ENCODE data around the gene RAP1GAP2.
"Not testable (repeated sequence)": the region's sequence is repeated elsewhere in the genome, so short reads cannot be mapped to it uniquely, and the experiment has no call there.

RAP1GAP2 gene

DNA sequence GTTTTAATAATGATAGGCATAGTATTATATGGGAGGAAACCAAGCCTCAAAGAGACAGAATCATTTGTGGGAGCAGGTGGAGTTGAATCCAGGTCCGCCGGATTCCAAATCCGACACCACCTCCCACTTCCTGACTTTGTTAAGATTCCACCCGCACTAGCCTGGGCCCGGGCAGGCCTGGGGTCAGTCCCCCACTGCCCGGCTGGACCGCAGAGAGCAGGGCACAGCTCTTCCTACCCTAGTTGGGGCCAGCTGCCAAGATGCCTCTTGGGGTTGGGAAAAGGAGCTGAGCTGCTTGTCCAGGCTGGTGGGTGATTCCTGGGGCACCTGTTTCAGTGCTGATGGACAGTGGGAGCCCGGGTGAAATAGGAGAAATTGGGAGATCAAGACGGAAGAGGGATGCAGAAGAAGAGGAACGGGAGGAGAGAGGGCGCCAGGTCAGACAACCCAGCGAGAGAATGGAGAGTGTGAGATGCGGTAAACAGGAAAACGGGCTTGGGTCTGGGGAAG is 213.2 kb downstream of the RAP1GAP2 start:
- in situ Hi-C loops (cut with HindIII; ENCODE audit: low sequenced_read_pairs) = no loop called here

DNA sequence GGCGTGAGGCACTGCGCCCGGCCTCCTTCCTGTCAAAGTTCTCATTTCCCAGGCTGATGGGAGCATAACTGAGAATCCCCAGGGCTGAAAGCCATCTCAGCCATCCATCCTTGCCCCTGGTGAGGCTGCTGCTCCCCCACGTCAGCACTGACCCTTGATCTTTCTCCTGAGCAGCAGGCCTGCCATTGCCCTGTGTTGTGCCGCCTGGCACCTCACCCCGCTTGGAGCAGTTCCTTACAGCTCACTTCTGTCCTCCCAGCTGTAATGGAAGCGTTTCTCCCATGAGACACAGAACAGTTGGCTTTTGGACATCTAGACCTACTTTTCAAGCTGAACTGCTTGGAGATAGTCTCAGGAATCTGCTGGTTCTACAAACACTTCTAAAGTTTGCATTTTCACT is 215.7 kb downstream of the RAP1GAP2 start:
- in situ Hi-C loops (cut with HindIII; ENCODE audit: low sequenced_read_pairs) = no loop called here

DNA sequence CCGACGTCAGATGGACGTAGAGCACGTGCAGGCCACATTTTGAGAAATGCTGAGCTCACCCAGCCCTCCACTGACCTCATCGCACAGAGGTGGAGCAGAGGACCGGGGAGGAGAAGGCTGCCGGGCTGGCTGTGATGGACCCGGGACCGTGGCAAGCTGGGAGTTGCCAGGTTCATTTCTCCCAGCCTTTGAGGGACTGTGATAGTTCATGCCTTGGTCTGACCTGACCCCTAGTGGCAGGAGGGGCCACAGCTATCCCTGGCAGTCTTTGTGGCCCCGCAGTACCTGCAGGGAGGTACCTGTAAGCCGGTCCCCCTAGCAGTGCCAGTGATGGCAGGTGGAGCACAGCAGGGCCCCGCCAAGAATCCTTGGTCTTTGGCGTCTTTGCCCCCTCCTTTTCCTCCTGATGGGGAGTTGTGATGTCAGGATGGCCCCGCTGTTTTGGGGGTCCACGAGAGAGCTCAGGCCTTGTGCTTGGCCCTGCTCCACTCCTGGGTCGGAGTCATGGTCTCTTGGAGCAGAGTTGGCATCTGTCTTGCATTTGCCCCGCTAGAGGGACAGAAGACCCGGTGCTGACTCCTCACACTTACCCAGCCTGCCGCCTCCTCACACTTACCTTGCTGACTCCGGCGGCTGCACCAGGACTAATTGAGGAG is 216.8 kb downstream of the RAP1GAP2 start:
- in situ Hi-C loops (cut with HindIII; ENCODE audit: low sequenced_read_pairs) = no loop called here

DNA sequence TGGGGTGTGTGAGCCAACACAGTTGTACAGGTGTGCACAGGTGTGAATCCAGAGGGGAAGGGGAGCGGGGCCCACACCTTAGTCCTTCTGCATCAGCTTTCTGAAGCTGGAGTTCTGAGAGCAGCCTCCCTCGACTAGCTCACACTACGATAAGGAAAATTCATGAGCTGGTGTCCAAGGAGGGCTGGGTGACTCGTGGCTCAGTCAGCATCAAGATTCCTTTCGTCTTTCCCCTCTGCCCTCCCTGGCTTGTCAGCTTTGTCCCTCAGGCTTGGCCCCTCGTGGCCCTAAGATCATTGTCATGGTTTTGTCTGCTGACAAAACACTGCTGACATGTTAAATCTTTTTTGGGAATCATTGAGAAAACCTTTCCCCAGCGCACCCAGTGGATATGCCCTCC is 219.7 kb downstream of the RAP1GAP2 start:
- in situ Hi-C loops (cut with HindIII; ENCODE audit: low sequenced_read_pairs) = loop anchor here (5.0 kb wide), 1 partner anchor 164 kb away; no protein-coding TSS in a partner anchor

DNA sequence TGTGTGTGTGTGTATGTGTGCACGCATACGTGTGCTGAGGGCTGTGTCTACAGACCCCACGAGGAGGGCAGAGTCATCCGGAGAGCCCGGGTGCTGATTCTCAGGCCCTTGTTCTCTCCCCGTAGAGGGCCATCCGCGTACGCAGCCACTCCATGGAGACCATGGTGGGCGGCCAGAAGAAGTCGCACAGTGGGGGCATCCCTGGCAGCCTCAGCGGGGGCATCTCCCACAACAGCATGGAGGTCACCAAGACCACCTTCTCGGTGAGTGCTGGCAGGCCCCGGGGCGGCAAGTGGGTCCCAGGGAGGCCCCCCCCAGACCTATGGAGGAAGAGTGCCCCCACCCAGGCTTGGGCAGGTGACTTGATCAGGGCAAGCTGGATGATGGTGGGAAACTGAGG is 221.7 kb downstream of the RAP1GAP2 start:
- in situ Hi-C loops (cut with HindIII; ENCODE audit: low sequenced_read_pairs) = loop anchor here (5.0 kb wide), 1 partner anchor 166 kb away; no protein-coding TSS in a partner anchor

DNA sequence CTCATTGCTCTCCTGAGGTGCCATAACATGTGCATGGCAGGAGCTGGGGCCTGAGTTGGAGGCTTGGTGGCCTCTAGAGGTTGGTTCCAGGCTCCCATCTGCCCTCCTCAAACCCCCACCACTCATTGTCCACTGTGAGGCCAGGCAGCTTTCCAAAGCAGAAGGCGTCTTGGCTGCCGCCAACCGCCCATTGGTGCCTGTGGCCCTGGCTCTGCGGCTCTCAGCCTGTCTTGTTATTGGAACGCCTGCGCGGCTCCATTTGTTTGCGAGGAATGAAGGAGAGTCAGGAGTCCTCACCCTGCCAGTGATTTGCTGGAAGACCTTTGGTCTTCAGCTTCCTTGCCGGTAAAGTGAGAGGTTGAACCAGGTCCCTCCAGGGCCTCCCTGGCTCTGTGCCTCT is 223.5 kb downstream of the RAP1GAP2 start:
- in situ Hi-C loops (cut with HindIII; ENCODE audit: low sequenced_read_pairs) = loop anchor here (5.0 kb wide), 1 partner anchor 167 kb away; no protein-coding TSS in a partner anchor

DNA sequence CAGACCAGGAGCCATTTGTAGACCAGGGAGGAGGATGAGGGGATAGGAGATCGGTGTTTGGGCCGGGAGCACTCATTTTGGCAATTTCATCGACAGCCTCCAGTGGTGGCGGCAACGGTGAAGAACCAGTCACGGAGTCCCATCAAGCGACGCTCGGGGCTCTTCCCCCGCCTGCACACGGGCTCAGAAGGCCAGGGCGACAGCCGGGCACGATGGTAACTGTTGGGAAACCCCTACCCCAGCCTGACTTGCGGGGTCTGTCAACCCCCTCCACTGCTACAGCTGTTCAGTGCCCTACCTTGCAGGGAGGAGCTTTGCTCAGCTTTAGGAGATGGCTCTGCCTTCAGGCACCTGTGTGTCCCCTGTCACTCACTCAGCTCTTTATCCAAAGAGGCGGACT is 224.1 kb downstream of the RAP1GAP2 start:
- in situ Hi-C loops (cut with HindIII; ENCODE audit: low sequenced_read_pairs) = no loop called here

DNA sequence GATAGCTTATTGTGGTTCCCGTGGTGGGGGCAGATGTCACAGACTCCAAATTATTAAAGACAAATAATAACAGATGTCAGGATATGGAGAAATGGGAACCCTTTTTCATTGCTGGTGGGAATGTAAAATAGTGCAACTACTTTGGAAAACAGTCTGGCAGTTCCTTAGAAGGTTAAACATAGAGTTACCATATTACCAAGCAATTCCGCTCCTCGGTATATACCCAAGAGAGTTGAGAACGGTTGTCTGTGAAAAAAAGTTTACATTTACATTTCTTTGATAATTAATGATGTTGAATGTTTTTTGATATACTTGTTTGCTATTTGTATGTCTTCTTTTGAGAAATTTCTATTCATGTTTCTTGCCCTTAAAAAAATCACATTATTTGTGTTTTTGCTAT is 226.0 kb downstream of the RAP1GAP2 start:
- in situ Hi-C loops (cut with HindIII; ENCODE audit: low sequenced_read_pairs) = no loop called here

DNA sequence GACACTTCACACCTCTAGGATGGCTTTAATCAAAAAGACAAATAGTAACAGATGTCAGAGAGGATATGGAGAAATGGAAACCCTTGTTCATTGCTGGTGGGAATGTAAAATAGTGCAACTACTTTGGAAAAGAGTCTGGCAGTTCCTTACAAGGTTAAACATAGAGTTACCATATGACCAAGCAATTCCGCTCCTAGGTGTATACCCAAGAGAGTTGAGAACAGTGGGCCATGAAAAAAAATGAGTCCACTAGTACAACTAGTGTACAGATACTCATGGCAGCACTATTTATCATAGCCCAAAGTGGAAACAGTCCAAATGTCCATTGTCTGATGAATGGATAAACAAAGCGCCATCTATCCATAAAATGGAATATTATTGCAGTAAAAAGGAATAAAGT is 228.1 kb downstream of the RAP1GAP2 start:
- in situ Hi-C loops (cut with HindIII; ENCODE audit: low sequenced_read_pairs) = no loop called here

DNA sequence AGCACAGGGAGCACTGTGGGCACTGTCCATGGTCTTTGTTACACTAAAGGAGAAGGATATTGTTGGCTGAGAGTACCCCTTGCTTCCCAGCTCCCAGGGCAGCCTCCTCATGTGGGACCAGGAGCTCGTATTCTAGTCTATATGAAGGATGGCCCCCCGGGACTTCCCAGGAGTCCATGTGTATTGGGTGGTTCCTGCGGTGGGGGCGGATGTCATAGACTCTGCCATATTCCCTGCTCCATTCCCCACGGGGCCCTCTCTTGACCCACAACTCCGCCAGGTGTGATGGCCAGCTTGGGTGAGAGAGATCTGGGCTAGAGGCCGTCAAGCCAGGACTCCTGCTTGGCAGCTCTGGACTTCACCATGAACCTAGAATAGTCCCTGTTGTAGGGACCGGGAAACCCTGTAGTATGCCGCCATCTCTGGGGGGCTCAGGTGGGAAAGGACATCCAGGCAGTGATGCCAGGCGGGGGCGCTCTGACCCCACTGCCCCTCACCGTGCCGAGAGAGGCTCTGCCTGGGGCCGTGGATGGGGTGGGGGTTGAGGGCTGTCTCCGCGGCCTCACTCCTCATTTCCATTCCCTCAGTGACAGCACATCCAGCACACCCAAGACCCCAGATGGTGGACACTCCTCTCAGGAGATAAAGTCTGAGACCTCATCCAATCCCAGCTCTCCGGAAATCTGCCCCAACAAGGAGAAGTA is 229.3 kb downstream of the RAP1GAP2 start:
- in situ Hi-C loops (cut with HindIII; ENCODE audit: low sequenced_read_pairs) = no loop called here

DNA sequence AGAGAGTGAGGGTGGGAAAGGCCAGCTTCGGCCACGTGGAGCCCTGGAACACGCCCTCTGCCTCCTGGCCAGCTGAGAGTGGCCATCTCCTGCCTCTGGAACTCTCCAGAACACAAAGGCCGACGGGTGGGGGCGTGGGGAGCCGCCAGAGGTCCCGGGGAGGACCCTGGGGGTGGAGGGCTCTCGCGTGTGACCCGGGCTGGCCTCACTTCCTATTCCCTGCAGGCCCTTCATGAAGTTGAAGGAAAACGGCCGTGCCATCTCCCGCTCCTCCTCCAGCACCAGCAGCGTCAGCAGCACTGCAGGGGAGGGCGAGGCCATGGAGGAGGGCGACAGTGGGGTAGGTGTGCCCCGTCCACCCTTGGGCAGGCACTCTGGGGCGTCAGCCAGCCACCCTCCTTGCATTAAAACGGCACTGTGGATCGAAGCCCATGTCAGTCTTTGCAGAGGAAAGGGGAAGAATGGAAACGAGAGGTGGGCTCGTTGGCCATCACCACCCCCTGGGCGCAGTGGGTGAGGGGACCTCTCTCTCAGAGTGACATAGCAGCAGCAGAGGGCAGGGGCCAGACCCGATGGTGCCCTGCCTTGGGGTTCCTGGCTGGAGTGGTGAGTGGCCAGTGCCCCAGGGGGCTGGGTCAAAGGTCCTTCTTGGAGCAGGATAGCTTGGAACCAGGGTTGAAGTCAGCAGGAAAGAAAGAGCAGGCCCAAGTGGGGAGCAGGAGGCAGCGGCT is 230.1 kb downstream of the RAP1GAP2 start:
- in situ Hi-C loops (cut with HindIII; ENCODE audit: low sequenced_read_pairs) = no loop called here

DNA sequence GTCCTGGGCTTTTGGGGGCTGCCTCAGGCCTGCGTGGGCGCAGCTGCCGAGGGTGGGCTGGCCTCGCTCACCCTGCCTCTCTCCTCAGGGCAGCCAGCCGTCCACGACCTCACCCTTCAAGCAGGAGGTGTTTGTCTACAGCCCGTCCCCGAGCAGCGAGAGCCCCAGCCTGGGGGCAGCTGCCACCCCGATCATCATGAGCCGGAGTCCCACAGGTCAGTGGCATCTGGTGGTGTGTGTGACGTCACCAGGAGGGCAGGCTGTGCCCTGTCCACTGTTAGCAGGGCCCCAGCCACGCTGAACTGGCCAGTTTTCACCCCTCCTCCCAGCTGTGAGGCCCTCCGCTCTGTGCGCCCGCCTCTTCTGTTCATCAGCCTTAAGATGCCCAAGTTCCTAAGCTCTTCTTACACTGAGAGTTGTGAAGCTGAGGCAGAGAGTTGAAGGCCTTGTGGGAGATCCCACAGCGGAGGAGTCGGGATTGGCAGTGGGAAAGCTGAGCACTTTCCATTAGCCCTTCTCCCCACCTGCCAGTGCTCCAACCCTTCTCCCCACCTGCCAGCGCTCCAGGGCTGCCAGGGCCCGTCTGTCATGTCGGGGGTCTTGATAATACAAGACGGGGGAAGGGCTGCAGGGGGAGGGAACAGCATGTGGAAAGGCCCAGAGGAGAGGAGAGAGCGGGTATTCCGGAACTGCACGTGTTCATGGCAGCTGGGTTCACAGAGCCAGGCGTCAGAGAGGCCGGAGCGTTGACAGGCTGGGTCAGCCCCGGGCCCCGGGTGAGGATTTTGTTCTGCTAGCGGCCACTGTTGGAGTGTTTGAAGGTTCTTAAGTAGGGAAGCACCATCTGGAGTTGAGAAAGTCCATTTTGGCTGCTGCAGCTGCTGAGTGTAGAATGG is 230.9 kb downstream of the RAP1GAP2 start:
- in situ Hi-C loops (cut with HindIII; ENCODE audit: low sequenced_read_pairs) = no loop called here

DNA sequence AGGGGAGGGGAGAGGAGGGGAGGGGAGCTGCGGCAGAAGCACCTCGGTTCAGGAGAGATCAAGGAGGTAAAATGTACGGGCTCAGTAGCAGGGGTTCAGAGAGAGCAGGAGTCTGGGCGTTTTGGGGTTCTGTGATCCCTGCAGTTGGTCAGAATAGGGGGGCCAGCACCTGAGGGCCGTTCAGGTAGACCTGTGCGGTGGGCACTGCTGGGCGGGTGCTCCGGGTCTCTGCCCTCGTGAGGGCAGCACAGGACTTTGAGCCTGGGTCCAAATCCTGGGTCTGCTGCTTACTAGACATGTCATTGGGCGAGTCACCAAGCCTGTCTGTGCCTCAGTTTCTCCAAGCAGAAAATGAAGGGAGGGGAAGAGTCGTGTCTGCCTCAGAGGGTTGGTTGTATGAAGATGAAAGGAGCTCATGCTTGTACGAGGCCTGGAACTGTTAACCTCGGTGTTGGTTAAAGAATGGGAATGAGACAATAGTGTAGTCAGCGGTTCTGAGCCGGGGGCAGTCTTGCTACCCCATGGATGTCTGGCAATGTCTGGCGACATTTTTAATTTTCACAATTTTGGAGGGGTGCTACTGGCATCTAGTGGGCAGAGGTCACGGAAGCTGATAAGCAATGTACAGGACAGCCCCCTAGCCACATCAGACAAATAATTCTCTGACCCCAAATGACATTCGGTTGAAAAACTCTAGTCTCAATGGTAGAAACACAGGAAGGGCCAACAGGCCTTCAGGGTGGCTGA is 231.7 kb downstream of the RAP1GAP2 start:
- in situ Hi-C loops (cut with HindIII; ENCODE audit: low sequenced_read_pairs) = no loop called here

DNA sequence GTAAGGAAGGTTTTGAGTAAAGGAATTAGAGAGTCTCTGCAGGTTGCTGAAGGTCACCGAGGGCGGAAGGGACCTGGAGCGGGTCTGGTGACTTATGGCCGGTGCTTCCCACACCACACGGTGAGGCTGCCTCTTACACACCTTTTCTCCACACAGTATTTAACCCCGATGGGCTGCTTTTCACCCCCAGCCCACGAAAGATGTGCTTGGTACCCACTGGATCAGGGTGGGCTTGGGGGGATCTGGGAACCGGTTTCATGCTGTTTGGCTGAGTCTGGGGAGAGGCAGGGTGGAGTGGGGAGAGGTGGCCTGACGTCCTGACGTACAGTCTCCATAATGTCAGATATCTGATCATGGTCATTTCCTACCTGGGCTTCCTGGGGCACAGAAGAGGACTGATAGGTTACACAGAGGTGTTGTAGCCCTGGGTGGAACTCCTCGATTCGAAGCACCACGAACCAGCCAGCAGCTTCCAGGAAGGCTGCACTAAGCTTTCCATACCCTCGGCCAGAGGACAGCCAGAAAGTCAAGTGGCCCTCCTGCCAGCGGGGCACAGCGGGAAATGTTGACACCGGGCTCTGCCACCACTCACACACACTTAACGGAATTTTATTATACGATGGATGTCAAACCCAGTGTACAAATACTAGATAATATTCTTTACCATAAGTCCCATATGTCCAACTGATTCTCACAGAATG is 233.1 kb downstream of the RAP1GAP2 start:
- in situ Hi-C loops (cut with HindIII; ENCODE audit: low sequenced_read_pairs) = no loop called here

DNA sequence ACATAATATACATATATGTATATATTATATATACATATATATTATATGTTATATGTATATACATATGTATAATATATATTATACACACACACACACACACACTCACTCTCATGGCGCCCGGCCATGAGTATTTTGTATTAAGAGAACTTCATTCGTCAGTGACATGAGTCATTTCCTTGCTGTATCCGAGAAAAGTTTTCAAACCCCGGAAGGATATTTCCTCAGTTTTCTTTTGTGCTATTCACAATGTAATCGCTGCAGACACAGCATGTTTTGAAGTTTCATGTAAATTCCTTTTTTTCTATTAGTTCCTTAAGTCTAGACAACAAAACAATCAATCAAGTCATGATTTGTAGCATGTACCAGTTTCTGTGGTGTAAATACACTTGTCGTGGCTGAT is 233.9 kb downstream of the RAP1GAP2 start:
- in situ Hi-C loops (cut with HindIII; ENCODE audit: low sequenced_read_pairs) = no loop called here

DNA sequence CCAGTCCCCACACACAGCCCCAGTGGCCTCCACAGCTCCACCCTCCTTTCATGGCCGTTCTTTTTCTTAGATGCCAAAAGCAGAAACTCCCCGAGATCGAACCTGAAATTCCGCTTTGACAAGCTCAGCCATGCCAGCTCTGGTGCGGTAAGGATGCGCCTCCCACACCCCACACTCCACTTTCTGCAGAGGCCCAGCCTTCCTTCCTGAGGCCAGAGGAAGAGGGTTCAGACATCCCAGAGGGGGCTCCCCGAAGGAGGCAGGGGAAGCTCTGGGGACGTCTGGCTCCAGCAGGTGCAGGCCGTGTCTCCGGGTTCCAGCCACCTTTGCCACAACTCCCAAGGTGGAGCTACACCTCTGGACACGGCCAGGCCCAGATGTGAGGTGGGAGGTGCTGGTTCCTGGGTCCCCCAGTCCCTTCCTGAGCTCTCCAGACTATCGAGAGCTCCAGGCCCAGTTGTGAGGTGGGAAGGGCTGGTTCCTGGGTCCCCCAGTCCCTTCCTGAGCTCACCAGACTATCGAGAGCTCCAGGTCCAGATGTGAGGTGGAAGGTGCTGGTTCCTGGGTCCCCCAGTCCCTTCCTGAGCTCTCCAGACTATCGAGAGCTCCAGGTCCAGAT is 234.7 kb downstream of the RAP1GAP2 start:
- in situ Hi-C loops (cut with HindIII; ENCODE audit: low sequenced_read_pairs) = not testable (repeated sequence)

DNA sequence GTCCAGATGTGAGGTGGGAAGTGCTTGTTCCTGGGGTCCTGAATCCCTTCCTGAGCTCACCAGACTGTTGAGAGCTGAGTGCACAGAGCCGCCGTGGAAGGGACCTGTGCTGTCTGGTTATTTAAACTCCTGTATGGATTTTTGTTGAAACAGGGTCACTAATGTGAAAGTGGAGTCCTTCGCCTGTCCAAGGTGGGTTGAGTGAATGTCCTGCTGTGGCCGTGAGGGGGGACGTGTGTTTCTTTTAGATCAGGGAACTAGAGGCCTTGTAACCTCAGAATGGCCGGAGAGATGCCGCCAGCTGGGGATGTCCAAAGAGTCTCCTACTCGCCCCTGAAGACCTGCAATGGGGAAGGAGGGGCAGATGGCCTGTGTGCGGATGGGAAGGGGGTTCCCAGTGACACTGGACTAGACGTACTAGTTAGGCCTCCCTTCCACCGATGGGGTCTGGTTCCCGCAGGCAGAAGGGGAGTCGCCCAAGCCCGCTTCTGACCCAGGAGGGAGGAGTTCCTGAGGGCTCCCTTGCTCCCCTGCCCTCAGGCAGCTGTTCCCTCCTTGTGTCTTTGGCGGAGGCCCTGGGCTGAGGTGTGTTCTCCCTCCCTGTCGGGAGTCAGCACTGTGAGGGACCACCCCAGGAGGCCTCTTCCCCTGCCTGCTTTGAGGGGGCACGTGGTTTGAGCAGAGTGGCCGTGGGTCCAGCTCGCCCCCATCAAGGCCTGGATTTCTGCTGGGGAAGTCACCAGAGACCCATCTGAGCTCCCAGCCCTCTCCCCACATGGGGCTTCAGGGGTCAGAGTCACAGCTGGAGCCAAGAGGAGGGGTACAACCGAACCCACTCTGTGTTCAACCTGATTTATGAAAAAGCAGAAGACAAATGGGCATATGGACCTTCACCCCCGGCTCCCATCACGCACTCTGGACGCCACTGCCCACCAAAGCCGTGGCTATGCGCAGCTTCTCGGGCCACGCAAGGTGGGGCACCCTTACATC is 236.3 kb downstream of the RAP1GAP2 start:
- in situ Hi-C loops (cut with HindIII; ENCODE audit: low sequenced_read_pairs) = no loop called here

DNA sequence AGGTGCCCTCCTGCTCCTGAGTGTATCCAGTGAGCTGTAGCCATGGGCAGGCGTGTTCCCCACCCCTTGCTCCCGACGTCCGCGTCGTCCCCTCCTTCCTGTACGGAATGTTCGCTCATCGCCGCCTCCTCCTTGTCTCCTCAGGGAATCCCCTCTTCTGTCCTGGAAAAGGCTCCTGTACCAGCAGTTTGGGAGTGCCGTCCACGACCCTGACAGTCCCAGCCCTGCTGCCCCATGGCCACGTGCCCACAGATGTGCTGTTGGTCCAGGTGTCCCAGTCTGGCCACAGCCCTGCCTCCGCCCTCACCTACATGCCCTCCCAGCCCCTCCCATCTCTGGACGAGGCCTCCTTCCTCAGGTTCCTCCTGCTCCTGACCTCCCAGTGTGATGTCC is 237.0 kb downstream of the RAP1GAP2 start:
- in situ Hi-C loops (cut with HindIII; ENCODE audit: low sequenced_read_pairs) = no loop called here
